ENCODE measurements around the gene NCAPD3.

DNA sequence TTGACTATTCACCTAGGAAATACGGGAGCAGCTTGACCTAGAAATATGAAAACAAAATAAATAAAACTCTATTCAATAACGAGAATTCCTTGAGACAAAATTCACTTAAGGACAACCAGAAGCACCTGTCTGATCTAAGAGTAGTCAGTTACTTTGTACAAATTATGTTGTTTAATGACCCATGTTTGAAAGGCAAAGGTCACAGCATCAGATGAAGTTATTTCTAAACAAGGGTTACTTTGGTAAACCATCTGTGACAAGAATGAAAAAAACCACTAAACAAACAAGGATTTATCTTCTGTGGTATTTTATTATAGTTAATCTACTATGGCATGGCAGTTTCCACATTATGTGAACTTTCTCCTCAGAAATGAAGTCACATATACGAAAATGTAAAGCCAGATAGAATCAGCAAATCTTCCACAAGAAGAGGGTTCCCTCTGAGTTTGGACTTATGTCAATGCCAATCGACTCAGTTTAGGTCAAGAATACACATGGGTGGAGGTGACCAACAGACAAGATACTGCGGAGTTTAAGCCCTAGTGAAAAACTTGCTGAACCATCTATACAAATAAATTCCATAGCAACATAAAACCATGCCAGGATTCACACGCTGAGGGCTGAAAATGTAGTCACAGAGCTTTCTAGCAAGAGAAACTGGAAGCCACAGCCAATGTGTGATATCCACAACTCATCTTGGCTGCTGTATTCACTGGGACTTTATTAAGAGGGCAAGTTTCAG is 53.4 kb downstream of the NCAPD3 start:
- TF ChIP-seq, protein P1, sequence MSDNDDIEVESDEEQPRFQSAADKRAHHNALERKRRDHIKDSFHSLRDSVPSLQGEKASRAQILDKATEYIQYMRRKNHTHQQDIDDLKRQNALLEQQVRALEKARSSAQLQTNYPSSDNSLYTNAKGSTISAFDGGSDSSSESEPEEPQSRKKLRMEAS (IDR thresholded peaks at IDR 0.05; ENCODE audit: insufficient read depth, insufficient read length), result no peak
- TF ChIP-seq CTCF (IDR thresholded peaks at IDR 0.05; ENCODE audit: extremely low read depth in 1 of 2, insufficient read depth in 1 of 2, low read depth in 1 of 2, low read length in 2 of 2) (no peak), EZH2 (IDR thresholded peaks at IDR 0.05; ENCODE audit: borderline replicate concordance, low read depth, low read length, severe bottlenecking) (no peak), POLR2AphosphoS5 (IDR thresholded peaks at IDR 0.05; ENCODE audit: insufficient read depth, low read depth, low read length) (no peak), POLR2A (IDR thresholded peaks at IDR 0.05; ENCODE audit: low read depth, low read length) (no peak), FOS (IDR thresholded peaks at IDR 0.05; ENCODE audit: borderline replicate concordance, insufficient read depth, low read length) (no peak), MYC (IDR thresholded peaks at IDR 0.05; ENCODE audit: low read depth, low read length) (no peak), GATA2 (IDR thresholded peaks at IDR 0.05; ENCODE audit: insufficient read depth, insufficient read length, low read depth, low read length) (no peak)
